Measurements from ENCODE around the gene CD74.

- TF ChIP-seq CTCF (conservative IDR thresholded peaks at IDR 0.05) = no peak
- no peak for TF ChIP-seq ZFX (IDR thresholded peaks at IDR 0.05)
Observed at GRCh38 chr5:150368526-150368925, 44.2 kb downstream of the CD74 start.

Measured in C4-2B (cell line).